Right renal cortex interstitium (tissue), 3 donors: Measurements from ENCODE around the gene DEFB126. TPM values are rescaled to one million over a fixed set of nuclear protein-coding genes. Genes with fewer than 3 reads are reported as not detected.
"Not testable (repeated sequence)": the region's sequence is repeated elsewhere in the genome, so short reads cannot be mapped to it uniquely, and the experiment has no call there.

Experiments
- DNase-seq, 3 donors: peaks; one replicate each; pipeline ENCODE4 v3.0.0-alpha.2; 2013; ENCODE audit warnings: low read depth in 3 of 3, low spot score in 2 of 3
- polyA plus RNA-seq, 3 donors: library from polyadenylated mRNA; unstranded; fragments of 120-200 nt; gene quantifications; one replicate each; pipeline ENCODE4 v1.2.1, GENCODE V29; 2013; ENCODE audit not compliant: insufficient read length in 3 of 3

DEFB126 gene
- not detected for polyA plus RNA-seq

- no peak for DNase-seq
Measured at GRCh38 chr20:142290-142689, at the start of gene DEFB126. DEFB126 (plus strand) TSS chr20:142590; CDS start chr20:142629, 39 bp downstream.

GRCh38 chr20:93641-94040, 48.7 kb upstream of the DEFB126 start:
- DNase-seq: no peak

GRCh38 chr20:95215-95614, 47.2 kb upstream of the DEFB126 start:
- no peak for DNase-seq

- DNase-seq: not testable (repeated sequence)
Measured at GRCh38 chr20:97691-98090, 44.7 kb upstream of the DEFB126 start.

- DNase-seq: no peak
Measured at GRCh38 chr20:101975-102374, 40.4 kb upstream of the DEFB126 start.

GRCh38 chr20:103456-103855, 38.9 kb upstream of the DEFB126 start:
- no peak for DNase-seq

GRCh38 chr20:112396-112795, 30.0 kb upstream of the DEFB126 start:
- no peak for DNase-seq

- no peak for DNase-seq
Measured at GRCh38 chr20:117518-117917, 24.9 kb upstream of the DEFB126 start.

GRCh38 chr20:129786-130323, 12.5 kb upstream of the DEFB126 start:
- DNase-seq: not testable (repeated sequence)

GRCh38 chr20:137668-138490, 4.5 kb upstream of the DEFB126 start:
- DNase-seq: no peak

GRCh38 chr20:145877-146276, 3.5 kb downstream of the DEFB126 start:
- no peak for DNase-seq

- DNase-seq: no peak
Measured at GRCh38 chr20:152131-152530, 9.7 kb downstream of the DEFB126 start.

GRCh38 chr20:157154-157553, 14.8 kb downstream of the DEFB126 start, which contains the start of gene DEFB127:
DEFB127 (plus strand) TSS chr20:157454; CDS start chr20:157545, 91 bp downstream.
- DNase-seq: peak in 1 of 3 donors; percentile 0

GRCh38 chr20:164618-165017, 22.2 kb downstream of the DEFB126 start:
- no peak for DNase-seq

- DNase-seq: no peak
Measured at GRCh38 chr20:168876-169275, 26.5 kb downstream of the DEFB126 start.

- DNase-seq: no peak
Measured at GRCh38 chr20:184288-184687, 41.9 kb downstream of the DEFB126 start.

- no peak for DNase-seq
Measured at GRCh38 chr20:187733-188132, 45.3 kb downstream of the DEFB126 start.

- DNase-seq: no peak
Measured at GRCh38 chr20:189611-190010, 47.2 kb downstream of the DEFB126 start, which contains the start of gene DEFB128. DEFB128 (minus strand) TSS chr20:189711; CDS start chr20:189623, 88 bp downstream.
